Measurements from ENCODE around the gene NFYA.

DNA sequence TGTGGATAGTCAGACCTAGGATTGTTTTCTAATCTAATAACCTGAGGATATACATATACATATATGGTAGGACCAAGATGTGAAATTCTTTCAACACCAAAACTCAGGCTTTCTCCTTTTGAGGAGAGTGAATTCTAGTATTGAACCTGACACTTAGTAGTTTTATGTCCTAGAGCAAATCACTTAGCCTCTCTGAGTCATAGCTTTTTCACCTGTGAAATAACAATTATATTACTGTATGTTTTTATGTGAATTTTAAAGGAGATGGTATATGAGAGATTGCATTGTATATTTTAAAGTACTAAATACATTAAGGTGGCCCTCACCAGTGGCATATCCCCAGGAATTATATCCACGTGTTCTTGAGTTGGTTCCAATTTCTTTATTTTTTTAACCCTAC lies 46.7 kb downstream of the NFYA start:
- no peak for TF ChIP-seq EZH2phosphoT487 (IDR thresholded peaks at IDR 0.05)
- TF ChIP-seq, protein P1, sequence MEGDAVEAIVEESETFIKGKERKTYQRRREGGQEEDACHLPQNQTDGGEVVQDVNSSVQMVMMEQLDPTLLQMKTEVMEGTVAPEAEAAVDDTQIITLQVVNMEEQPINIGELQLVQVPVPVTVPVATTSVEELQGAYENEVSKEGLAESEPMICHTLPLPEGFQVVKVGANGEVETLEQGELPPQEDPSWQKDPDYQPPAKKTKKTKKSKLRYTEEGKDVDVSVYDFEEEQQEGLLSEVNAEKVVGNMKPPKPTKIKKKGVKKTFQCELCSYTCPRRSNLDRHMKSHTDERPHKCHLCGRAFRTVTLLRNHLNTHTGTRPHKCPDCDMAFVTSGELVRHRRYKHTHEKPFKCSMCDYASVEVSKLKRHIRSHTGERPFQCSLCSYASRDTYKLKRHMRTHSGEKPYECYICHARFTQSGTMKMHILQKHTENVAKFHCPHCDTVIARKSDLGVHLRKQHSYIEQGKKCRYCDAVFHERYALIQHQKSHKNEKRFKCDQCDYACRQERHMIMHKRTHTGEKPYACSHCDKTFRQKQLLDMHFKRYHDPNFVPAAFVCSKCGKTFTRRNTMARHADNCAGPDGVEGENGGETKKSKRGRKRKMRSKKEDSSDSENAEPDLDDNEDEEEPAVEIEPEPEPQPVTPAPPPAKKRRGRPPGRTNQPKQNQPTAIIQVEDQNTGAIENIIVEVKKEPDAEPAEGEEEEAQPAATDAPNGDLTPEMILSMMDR (IDR thresholded peaks at IDR 0.05) = no peak
